GM12801 (cell line): ENCODE measurements around the gene GPR35.

Source experiments
- CTCF ChIP-seq: IDR thresholded peaks from one replicate; pipeline ENCODE4 v1.5.1; 2011; ENCODE audit warnings: control low read depth; ENCODE audit not compliant: insufficient read length; ENCODE audit errors: extremely low read depth

Gene GPR35

GRCh38 chr2:240635998-240636547 lies 10.8 kb downstream of the GPR35 start:
- TF ChIP-seq CTCF, result no peak

DNA sequence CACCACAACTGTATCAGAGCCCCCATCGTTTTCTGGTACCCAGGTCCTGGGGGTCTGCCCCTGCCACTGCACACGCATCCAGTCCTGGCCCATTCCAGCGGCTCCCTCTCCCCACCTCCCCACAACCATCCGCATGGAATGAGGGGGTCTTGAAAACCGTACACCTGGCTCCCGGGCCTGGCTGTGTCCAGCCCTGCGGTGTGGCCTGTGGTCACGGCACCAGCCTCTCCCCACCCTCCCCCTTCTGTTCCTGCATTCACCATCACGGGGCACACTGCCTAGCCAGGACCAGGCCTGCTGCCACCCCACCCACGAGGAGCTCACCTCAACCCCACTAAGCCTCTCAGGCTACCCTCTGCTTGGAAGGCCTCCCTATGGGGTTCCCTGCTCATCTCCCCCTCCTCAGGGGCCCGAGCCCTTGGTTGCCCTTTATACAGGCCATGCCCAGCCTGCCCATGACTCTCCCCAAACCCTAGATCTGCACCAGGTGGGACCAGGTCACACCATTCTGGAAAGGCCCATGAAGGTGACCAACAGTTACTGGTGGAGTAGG lies 11.4 kb downstream of the GPR35 start:
- TF ChIP-seq CTCF, result no peak

DNA sequence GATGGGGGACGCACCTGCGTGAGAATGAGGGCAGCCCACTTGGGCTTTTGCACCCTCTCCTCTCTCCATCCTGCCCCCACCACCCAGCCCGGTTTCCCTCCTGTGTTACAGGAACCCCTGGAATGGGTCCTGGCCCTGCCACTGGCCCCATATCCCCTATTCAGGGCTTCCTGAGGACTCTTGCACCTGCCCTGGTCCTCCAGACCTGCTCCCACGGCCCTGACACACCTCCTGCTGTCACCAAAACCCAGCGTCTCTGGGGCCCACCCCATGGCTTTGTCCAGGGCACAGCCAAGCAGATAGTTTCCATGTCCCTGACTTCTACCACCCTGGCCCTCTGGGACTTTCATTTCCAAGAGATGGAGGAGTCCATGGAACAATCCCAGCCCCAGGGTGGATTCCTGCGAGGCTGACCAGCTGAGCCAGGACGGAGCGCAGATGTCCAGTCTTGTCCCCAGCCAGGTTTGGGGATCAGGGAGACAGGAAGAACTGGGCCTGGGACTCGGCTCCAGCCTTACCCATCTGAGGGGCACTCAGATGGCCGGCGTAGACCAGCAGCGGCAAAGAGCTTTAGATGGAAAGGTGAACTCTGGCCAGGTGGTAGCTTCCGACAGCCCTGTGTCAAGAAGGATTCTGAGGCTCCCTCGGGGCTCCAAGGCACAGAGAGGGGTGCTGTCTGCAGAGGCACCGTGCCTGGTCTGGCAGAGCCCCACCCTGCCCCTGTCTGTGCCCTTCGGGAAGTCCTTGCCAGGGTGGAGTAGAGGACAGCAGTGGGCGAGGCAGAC lies 12.0 kb downstream of the GPR35 start:
- no peak for TF ChIP-seq CTCF

GRCh38 chr2:240637901-240638345 lies 12.6 kb downstream of the GPR35 start:
- TF ChIP-seq CTCF, result no peak

DNA sequence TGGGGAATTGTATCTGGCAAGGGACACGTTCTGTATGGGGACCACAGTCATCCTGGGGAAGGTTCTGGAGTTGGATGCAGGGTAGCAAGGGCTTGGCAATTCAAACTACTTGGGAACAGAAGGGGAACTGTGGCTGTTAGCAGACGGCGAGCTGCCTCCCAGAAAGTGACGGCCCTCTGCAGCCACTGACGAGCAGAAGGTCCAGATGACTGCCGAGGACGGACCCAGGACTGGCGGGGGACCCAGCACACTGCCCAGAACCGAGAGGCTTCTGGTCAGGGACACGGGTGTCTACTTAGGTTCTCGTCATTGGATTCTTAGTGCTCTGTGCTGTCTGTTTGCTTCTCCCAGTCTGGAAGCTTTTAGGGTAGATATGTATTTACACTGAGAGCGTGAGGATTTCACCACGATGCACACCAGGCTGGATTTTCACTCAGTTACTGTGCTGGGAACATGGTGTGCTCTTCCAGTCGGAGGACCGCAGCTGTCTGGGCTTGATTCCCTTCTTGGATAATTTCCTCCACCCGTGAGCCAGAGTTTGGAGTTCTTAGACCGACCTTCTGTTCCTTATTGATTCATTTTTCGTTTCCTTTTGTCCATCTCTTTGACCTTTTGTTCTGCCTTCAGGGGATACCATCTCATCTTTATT lies 13.4 kb downstream of the GPR35 start:
- TF ChIP-seq CTCF, result no peak

- no peak for TF ChIP-seq CTCF
Measured at GRCh38 chr2:240639566-240639965, 14.3 kb downstream of the GPR35 start.

GRCh38 chr2:240640939-240641338 lies 15.7 kb downstream of the GPR35 start:
- no peak for TF ChIP-seq CTCF
